SK-N-SH treated with all-trans-retinoic acid at 6 μM for 48 hours (cell line): ENCODE data around the gene PTRH2.

ENCODE experiments used
- ATAC-seq: fragments of 200-7000 bp; cut with Tn5 transposase; 3 replicates; pipeline ENCODE4 v1.9.1; 2020; ENCODE audit warnings: mild to moderate bottlenecking, moderate library complexity
- ARNTL ChIP-seq: fragments of 450-650 bp; formaldehyde crosslinking; IDR thresholded peaks from 2 replicates; pipeline ENCODE4 v1.5.0; 2020; ENCODE audit warnings: low read depth, mild to moderate bottlenecking, moderate library complexity, borderline replicate concordance
- BACH2 ChIP-seq: fragments of 250-450 bp; sonication (Bioruptor Pico); IDR thresholded peaks from 2 replicates; pipeline ENCODE4 v1.9.0; 2021; ENCODE audit warnings: mild to moderate bottlenecking, borderline replicate concordance
- CSDC2 ChIP-seq: fragments of 250-450 bp; sonication (Bioruptor Pico); IDR thresholded peaks from 2 replicates; pipeline ENCODE4 v1.5.0; 2020; ENCODE audit warnings: mild to moderate bottlenecking, moderate library complexity
- ESRRG ChIP-seq: fragments of 250-450 bp; sonication (Bioruptor Pico); IDR thresholded peaks from 2 replicates; pipeline ENCODE4 v1.6.1; 2021; ENCODE audit warnings: mild to moderate bottlenecking
- OSR1 ChIP-seq: fragments of 250-450 bp; sonication (Bioruptor Pico); IDR thresholded peaks from 2 replicates; pipeline ENCODE4 v1.8.0; 2022; ENCODE audit warnings: moderate library complexity, mild to moderate bottlenecking, inconsistent platforms
- PPARA ChIP-seq: fragments of 250-450 bp; sonication (Bioruptor Pico); IDR thresholded peaks from 2 replicates; pipeline ENCODE4 v1.5.0; 2020; ENCODE audit warnings: mild to moderate bottlenecking, borderline replicate concordance
- RARB ChIP-seq: fragments of 250-450 bp; sonication (Bioruptor Pico); IDR thresholded peaks from 2 replicates; pipeline ENCODE4 v1.8.0; 2021; ENCODE audit warnings: mild to moderate bottlenecking, moderate library complexity
- SNAI2 ChIP-seq: fragments of 250-450 bp; sonication (Bioruptor Pico); IDR thresholded peaks from 2 replicates; pipeline ENCODE4 v1.5.0; 2020; ENCODE audit warnings: mild to moderate bottlenecking, moderate library complexity
- TCF4 ChIP-seq: fragments of 250-450 bp; sonication (Bioruptor Pico); IDR thresholded peaks from 2 replicates; pipeline ENCODE4 v1.8.0; 2021; ENCODE audit warnings: mild to moderate bottlenecking, moderate library complexity, borderline replicate concordance
- TOX ChIP-seq: fragments of 250-450 bp; sonication (Bioruptor Pico); IDR thresholded peaks from 2 replicates; pipeline ENCODE4 v1.8.0; 2021; ENCODE audit warnings: mild to moderate bottlenecking, moderate library complexity, borderline replicate concordance
- ZC3H10 ChIP-seq: fragments of 250-450 bp; sonication (Bioruptor Pico); IDR thresholded peaks from 2 replicates; pipeline ENCODE4 v1.5.1; 2021; ENCODE audit warnings: mild to moderate bottlenecking, moderate library complexity
- ZFP3 ChIP-seq: fragments of 250-450 bp; sonication (Bioruptor Pico); IDR thresholded peaks from 2 replicates; pipeline ENCODE4 v1.5.0; 2020; ENCODE audit warnings: mild to moderate bottlenecking, moderate library complexity
- ZNF565 ChIP-seq: fragments of 450-650 bp; formaldehyde crosslinking; conservative IDR thresholded peaks from 2 replicates; pipeline ENCODE4 v1.5.0; 2020; ENCODE audit warnings: low read depth, mild to moderate bottlenecking, moderate library complexity
- ZNF8 ChIP-seq: fragments of 450-650 bp; formaldehyde crosslinking; IDR thresholded peaks from 2 replicates; pipeline ENCODE4 v1.5.0; 2020; ENCODE audit warnings: mild to moderate bottlenecking, moderate library complexity
- TF ChIP-seq, protein P1 (sequence below): fragments of 250-450 bp; sonication (Bioruptor Pico); IDR thresholded peaks from 2 replicates; pipeline ENCODE4 v1.8.0; 2020; ENCODE audit warnings: mild to moderate bottlenecking, moderate library complexity, borderline replicate concordance
- TF ChIP-seq, protein P2 (sequence below): fragments of 250-450 bp; sonication (Bioruptor Pico); IDR thresholded peaks from 2 replicates; pipeline ENCODE4 v1.5.1; 2021; ENCODE audit warnings: mild to moderate bottlenecking, moderate library complexity
- TF ChIP-seq, protein P3 (sequence below): fragments of 250-450 bp; sonication (Bioruptor Pico); IDR thresholded peaks from 2 replicates; pipeline ENCODE4 v1.5.1; 2020; ENCODE audit warnings: low read depth, mild to moderate bottlenecking, moderate library complexity
- TF ChIP-seq, protein P4 (sequence below): fragments of 250-450 bp; sonication (Bioruptor Pico); IDR thresholded peaks from 2 replicates; pipeline ENCODE4 v1.8.0; 2021; ENCODE audit warnings: low read depth, mild to moderate bottlenecking, moderate library complexity, borderline replicate concordance

Gene PTRH2

DNA sequence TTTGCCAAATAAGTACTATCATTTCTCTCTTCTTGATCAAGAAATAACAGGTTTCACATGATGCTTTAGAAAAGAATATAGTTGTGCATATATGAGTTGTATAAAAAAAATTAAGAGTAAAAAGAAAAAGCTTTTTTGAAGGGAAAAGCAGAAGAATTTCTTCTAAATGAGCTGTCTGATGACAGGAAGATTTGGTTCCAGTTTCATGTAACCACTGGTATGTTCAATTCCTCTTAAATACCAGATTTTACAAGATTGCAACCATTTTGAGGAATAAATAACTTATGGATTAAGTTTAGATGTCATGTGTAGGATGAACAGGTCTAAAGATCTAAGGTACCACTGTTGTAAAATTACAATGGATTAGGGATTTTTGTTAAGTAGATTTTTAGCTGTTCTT, 45.2 kb upstream of the PTRH2 start:
- no peak for ATAC-seq
- TF ChIP-seq, protein P1, sequence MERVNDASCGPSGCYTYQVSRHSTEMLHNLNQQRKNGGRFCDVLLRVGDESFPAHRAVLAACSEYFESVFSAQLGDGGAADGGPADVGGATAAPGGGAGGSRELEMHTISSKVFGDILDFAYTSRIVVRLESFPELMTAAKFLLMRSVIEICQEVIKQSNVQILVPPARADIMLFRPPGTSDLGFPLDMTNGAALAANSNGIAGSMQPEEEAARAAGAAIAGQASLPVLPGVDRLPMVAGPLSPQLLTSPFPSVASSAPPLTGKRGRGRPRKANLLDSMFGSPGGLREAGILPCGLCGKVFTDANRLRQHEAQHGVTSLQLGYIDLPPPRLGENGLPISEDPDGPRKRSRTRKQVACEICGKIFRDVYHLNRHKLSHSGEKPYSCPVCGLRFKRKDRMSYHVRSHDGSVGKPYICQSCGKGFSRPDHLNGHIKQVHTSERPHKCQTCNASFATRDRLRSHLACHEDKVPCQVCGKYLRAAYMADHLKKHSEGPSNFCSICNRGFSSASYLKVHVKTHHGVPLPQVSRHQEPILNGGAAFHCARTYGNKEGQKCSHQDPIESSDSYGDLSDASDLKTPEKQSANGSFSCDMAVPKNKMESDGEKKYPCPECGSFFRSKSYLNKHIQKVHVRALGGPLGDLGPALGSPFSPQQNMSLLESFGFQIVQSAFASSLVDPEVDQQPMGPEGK (CRISPR knock-in tag): no peak
- no peak for TF ChIP-seq RARB (CRISPR knock-in tag)
- no peak for TF ChIP-seq CSDC2 (CRISPR knock-in tag)
- no peak for TF ChIP-seq TCF4 (CRISPR knock-in tag)
- no peak for TF ChIP-seq OSR1
- no peak for TF ChIP-seq ZFP3 (CRISPR knock-in tag)
- no peak for TF ChIP-seq ZC3H10 (CRISPR knock-in tag)

DNA sequence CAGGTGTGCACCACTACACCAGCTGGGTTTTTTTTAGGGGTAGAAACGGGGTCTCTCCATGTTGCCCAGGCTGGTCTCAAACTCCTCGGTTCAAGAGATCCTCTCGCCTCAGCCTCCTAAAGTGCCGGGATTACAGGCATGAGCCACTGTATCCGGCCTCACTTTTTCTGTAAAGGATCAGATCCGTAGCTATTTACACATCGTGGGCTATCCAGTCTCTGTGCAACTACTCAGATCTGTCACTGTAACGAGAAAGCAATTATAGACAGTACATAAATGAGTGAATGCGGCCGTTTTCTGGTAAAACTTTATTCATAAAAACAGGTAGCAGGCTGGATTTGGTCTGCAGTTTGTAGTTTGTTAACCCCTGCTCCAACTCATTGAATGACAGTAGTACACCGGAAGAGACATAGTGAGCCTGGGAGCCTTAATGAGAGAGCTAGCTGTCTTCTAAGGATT, 44.8 kb upstream of the PTRH2 start:
- TF ChIP-seq ZNF565 (CRISPR knock-in tag): no peak
- TF ChIP-seq SNAI2 (CRISPR knock-in tag): no peak
- TF ChIP-seq, protein P2, sequence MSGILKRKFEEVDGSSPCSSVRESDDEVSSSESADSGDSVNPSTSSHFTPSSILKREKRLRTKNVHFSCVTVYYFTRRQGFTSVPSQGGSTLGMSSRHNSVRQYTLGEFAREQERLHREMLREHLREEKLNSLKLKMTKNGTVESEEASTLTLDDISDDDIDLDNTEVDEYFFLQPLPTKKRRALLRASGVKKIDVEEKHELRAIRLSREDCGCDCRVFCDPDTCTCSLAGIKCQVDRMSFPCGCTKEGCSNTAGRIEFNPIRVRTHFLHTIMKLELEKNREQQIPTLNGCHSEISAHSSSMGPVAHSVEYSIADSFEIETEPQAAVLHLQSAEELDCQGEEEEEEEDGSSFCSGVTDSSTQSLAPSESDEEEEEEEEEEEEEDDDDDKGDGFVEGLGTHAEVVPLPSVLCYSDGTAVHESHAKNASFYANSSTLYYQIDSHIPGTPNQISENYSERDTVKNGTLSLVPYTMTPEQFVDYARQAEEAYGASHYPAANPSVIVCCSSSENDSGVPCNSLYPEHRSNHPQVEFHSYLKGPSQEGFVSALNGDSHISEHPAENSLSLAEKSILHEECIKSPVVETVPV (CRISPR knock-in tag): no peak
- TF ChIP-seq ZFP3 (CRISPR knock-in tag): no peak
- no peak for ATAC-seq

DNA sequence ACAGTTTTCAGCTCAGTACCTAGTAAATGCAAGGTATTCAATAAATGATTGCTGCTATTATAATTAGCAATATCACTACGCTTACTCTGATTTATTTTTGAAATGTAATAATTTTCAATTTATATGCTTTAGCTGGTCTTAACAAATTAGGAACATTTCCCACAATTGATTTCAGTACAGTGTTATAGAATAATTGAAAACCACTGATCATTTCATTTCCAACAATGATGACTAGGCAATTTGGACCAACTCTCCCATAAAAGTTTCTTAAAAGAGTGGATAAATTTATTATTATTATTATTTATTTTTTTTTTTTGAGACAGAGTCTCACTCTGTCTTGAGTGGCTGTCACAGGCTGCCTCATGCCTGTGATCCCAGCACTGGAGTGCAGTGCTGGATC, 41.4 kb upstream of the PTRH2 start:
- TF ChIP-seq, protein P3, sequence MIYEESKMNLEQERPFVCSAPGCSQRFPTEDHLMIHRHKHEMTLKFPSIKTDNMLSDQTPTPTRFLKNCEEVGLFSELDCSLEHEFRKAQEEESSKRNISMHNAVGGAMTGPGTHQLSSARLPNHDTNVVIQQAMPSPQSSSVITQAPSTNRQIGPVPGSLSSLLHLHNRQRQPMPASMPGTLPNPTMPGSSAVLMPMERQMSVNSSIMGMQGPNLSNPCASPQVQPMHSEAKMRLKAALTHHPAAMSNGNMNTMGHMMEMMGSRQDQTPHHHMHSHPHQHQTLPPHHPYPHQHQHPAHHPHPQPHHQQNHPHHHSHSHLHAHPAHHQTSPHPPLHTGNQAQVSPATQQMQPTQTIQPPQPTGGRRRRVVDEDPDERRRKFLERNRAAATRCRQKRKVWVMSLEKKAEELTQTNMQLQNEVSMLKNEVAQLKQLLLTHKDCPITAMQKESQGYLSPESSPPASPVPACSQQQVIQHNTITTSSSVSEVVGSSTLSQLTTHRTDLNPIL: no peak
- TF ChIP-seq ZFP3 (CRISPR knock-in tag) (no peak), PPARA (CRISPR knock-in tag) (no peak), ESRRG (CRISPR knock-in tag) (no peak), BACH2 (CRISPR knock-in tag) (no peak), ZNF8 (CRISPR knock-in tag) (no peak), ZC3H10 (CRISPR knock-in tag) (no peak), ZNF565 (CRISPR knock-in tag) (no peak), ARNTL (CRISPR knock-in tag) (no peak)
- TF ChIP-seq, protein P4, sequence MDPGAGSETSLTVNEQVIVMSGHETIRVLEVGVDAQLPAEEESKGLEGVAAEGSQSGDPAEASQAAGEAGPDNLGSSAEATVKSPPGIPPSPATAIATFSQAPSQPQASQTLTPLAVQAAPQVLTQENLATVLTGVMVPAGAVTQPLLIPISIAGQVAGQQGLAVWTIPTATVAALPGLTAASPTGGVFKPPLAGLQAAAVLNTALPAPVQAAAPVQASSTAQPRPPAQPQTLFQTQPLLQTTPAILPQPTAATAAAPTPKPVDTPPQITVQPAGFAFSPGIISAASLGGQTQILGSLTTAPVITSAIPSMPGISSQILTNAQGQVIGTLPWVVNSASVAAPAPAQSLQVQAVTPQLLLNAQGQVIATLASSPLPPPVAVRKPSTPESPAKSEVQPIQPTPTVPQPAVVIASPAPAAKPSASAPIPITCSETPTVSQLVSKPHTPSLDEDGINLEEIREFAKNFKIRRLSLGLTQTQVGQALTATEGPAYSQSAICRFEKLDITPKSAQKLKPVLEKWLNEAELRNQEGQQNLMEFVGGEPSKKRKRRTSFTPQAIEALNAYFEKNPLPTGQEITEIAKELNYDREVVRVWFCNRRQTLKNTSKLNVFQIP (CRISPR knock-in tag): no peak

DNA sequence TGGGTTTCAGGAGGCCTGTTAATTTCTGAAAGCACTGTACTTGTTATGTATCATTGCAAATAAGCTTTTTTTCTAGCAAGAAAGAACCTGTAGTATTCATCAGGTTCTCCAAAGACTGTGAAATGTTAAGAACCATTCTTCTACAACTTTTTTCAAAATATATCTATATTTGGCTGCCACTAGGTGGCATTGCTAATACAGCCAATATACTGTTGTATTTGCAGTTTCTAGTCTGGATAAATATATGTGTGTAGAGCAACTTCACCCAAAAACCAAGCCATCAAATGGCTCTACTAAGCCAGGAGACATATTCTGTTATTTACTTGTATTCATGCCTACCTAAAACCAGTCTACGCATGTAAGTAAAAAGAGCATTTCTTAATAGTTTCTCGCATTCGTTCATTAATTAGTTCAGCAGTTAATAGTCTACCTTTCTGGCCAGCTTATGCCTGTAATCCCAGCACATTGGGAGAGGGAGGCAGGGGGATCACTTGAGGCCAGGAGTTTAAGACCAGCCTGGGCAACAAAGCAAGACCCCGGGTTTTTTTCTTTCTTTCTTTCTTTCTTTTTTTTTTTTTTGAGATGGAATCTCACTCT, 39.7 kb upstream of the PTRH2 start:
- peak; percentile 90 for ATAC-seq

More for the DNA sequence above, 41.4 kb upstream of the PTRH2 start:
- no peak for ATAC-seq

More for the DNA sequence above, 39.7 kb upstream of the PTRH2 start:
- no peak for TF ChIP-seq ZC3H10 (CRISPR knock-in tag)
- TF ChIP-seq BACH2 (CRISPR knock-in tag): no peak
- no peak for TF ChIP-seq TOX (CRISPR knock-in tag)
- no peak for TF ChIP-seq SNAI2 (CRISPR knock-in tag)
- TF ChIP-seq, protein P3: no peak
